ENCODE measurements around the gene NAGPA.

GRCh38 chr16:5060073-5060641 lies 26.4 kb upstream of the NAGPA start:
- no peak for TF ChIP-seq HDGF (IDR thresholded peaks at IDR 0.05; ENCODE audit: borderline replicate concordance)
- TF ChIP-seq NFRKB (IDR thresholded peaks at IDR 0.05): no peak
- TF ChIP-seq LEF1 (IDR thresholded peaks at IDR 0.05; ENCODE audit: borderline replicate concordance): no peak
- no peak for TF ChIP-seq ZNF384 (IDR thresholded peaks at IDR 0.05)
- TF ChIP-seq FOXA1 (IDR thresholded peaks at IDR 0.05): no peak
- no peak for TF ChIP-seq SP1 (IDR thresholded peaks at IDR 0.05)
- no peak for TF ChIP-seq BHLHE40 (IDR thresholded peaks at IDR 0.05; ENCODE audit: borderline replicate concordance)
- TF ChIP-seq FOXK2 (IDR thresholded peaks at IDR 0.05): no peak
- no peak for TF ChIP-seq L3MBTL2 (conservative IDR thresholded peaks at IDR 0.05)
- no peak for TF ChIP-seq ELF4 (IDR thresholded peaks at IDR 0.05)
